G401.6 (cell line): ENCODE measurements around the gene DAZAP1.
"Not testable (repeated sequence)": the region's sequence is repeated elsewhere in the genome, so short reads cannot be mapped to it uniquely, and the experiment has no call there.

Experiments used
- FAIRE-seq: peaks from 2 replicates; lab custom pipeline; 2012; peaks lifted over from hg19 to GRCh38; lab: Jason Lieb, UNC

The DAZAP1 gene

GRCh38 chr19:1474765-1475351 lies 67.5 kb downstream of the DAZAP1 start:
- no peak for FAIRE-seq

GRCh38 chr19:1475751-1476437 lies 68.5 kb downstream of the DAZAP1 start:
- FAIRE-seq, result no peak

DNA sequence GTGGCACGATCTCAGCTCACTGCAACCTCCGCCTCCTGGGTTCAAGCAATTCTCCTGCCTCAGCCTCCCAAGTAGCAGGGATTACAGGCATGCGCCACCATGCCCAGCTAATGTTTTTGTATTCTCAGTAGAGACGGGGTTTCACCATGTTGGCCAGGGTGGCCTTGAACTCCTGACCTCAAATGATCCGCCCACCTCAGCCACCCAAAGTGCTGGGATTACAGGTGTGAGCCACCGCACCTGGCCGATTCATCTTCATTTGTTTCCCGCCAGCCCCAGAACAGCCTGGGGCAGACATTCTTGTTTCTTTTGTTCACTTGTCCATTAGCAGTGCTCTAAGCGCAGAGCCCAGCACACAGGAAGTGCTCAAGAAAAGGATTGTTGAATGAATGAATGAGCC lies 69.7 kb downstream of the DAZAP1 start:
- not testable (repeated sequence) for FAIRE-seq

DNA sequence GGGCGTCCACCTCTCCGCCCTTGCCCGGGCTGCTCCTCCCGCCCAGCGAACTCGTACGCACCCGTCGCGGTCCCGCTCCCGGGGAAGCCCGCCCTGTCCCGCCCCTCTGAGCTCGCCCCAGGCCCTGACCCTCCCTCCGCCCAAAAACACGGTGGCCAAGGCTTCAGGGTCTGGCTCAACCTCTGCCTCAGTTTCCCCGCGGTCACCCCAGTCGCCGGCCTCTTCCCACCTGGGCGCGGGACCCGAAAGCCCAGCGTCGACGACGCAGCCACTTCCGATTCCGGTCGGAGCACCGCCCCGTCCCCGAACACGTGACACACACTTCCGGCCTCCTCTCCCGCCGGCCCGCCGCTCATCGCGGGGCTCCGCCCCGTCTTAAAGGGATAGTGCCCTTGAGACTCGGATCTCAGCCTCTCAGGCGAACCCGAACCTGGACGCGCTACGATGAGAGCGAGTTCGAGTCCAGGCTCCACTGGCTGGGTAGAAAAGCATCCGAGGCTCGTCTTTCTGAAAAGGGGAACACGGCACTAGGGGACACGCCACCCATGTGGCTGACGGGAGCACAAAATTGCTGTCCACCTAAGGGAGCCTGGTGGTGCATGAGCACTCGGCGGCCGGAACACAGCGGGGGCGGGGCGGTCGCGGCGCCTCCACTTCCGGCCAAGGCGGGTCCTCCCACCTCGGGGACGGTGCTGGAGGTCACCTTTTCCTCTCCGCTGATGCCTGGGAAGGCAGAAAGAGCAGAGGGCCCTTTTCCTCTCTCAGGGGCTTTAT lies 71.7 kb downstream of the DAZAP1 start, which contains the start of gene C19orf25:
Gene C19orf25, minus strand, starts transcription at position 282 of the 774 bp plus-strand sequence. CDS start 312 bp downstream, outside the sequence.
- peak; percentile 97 for FAIRE-seq

DNA sequence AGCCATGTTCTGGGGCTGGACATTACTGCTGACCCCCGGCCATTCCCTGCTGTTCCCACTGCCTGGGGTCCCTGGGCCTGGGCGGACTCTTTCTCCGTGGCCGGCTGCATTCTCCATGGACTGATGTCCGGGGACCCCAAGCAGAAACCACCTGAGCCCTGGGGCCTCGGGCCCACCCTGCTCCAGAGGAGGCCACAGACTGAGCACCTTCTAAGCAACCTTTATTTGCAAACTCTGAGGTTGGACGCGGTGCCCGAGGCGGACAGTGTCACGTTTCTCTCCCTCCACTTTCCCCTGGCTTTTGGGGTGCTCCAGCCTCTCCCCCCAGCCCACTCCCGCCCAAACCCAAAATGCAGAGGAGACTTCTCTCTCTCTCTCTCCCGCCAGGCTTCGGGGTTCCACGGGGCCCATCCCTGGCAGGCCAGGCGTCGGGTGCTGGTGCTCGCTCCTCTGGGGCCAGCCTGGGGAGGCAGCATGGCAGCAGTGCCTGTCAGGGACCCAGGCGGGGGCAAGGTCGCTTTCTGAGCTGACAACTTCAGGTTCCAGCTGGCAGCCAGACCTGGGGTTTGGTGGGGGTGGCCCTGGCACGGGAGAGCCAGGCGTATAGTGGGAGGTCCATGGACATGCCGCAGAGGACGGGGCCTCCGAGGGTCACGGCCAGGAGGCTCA lies 74.0 kb downstream of the DAZAP1 start:
- FAIRE-seq, result no peak

GRCh38 chr19:1481893-1482360 lies 74.5 kb downstream of the DAZAP1 start:
- no peak for FAIRE-seq

DNA sequence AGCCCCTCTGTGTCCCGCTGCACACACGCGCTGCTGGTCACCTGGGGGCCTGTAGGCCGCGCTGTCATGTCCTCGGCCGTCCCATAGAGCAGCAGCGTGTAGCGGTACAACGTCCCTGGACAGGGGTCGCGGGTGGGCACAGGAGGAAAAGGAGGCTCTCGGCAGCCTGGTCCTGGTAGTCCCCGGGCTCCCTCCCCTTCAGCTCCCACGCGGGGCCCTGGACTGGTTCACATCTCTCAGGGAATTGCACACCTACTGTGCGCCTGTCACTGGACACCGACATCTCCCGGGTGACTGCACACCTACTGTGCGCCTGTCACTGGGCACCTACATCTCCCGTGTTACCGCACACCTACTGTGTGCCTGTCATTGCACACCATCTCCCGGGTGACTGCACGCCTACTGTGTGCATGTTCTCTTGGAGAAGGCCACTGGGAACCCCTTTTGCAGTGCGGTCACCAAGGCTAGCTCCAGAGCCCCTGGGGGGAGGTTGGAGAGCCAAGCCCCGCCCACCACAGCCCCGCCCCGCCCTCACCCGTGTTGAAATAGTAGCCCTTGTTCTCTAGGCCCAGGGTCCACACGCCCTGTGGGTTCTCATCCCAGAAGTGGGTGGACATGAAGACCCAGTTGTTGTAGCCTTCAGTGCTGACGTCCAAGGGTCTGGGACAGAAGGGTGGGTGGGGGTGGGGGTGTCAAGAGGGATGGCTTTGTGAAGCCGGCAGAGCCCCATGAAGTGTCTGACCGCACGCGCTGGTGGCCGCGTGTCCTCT lies 75.2 kb downstream of the DAZAP1 start:
- no peak for FAIRE-seq

GRCh38 chr19:1483131-1483978 lies 76.0 kb downstream of the DAZAP1 start:
- FAIRE-seq, result no peak

GRCh38 chr19:1483979-1484428 lies 76.6 kb downstream of the DAZAP1 start:
- no peak for FAIRE-seq
